ENCODE data around the gene POU1F1.

DNA sequence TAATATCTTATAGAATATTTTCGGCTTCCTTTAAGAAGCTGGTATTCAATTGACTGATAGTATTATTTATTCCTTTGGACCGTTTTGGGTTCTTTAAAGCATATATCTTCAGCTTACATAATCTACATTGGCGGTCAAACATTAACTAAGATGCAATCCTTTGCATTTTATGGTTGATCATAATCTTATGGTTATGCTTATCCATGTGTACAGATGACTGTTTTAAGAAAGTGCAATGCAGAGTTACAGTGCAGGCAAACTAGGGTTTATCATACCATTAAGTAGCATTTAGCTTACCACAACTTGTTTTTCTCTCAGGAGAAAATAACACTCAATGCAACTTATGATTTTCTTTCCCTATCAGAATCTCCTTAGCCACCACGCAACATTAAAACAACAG, 41.4 kb upstream of the POU1F1 start:
- TF ChIP-seq CTCF (IDR thresholded peaks at IDR 0.05; ENCODE audit: low read depth, low read length) (no peak), EZH2phosphoT487 (IDR thresholded peaks at IDR 0.05; ENCODE audit: low read depth) (no peak)
